WTC11 (cell line): ENCODE data around the gene HBM. TPM values are rescaled to one million over a fixed set of nuclear protein-coding genes. Genes with fewer than 3 reads are reported as not detected.

Experiments used
- ATAC-seq: fragments of 200-7000 bp; cut with Tn5 transposase; 2 replicates; pipeline ENCODE4 v1.10.0; 2021; ENCODE audit warnings: mild to moderate bottlenecking, moderate library complexity
- CTCF ChIA-PET: fragments of 300-600 bp; sonication (Branson Sonifier 250); formaldehyde crosslinking; loops from one replicate; lab custom pipeline; 2021; ENCODE audit warnings: antibody characterized with exemption; lab: Charles Lee
- POLR2A ChIA-PET: fragments of 350-600 bp; sonication (Branson Sonifier 250); formaldehyde crosslinking; loops from one replicate; lab custom pipeline; 2021; ENCODE audit warnings: antibody characterized with exemption; lab: Charles Lee
- DNase-seq: peaks from one replicate; pipeline ENCODE4 v3.0.0; 2021; ENCODE audit warnings: low spot score
- H3K27ac Mint-ChIP-seq: 2 replicates; pipeline ENCODE4 v1.8.0; 2021; ENCODE audit warnings: mixed read lengths
- H3K27me3 Mint-ChIP-seq: 2 replicates; pipeline ENCODE4 v1.8.0; 2021; ENCODE audit warnings: low read depth, mild to moderate bottlenecking, moderate library complexity, mixed read lengths
- H3K36me3 Mint-ChIP-seq: 2 replicates; pipeline ENCODE4 v1.8.0; 2021; ENCODE audit warnings: mixed read lengths
- H3K4me1 Mint-ChIP-seq: 2 replicates; pipeline ENCODE4 v1.8.0; 2022; ENCODE audit warnings: mixed read lengths
- H3K4me3 Mint-ChIP-seq: 2 replicates; pipeline ENCODE4 v1.8.0; 2021; ENCODE audit warnings: mild to moderate bottlenecking, moderate library complexity, mixed read lengths
- H3K9me3 Mint-ChIP-seq: 2 replicates; pipeline ENCODE4 v1.8.0; 2021; ENCODE audit warnings: mixed read lengths
- ARID4B ChIP-seq: sonication (generic); formaldehyde crosslinking; IDR thresholded peaks from 2 replicates; pipeline ENCODE4 v1.8.0; 2023; ENCODE audit warnings: missing genetic modification reagents, mild to moderate bottlenecking, borderline replicate concordance
- CTCF ChIP-seq: fragments of 200-600 bp; IDR thresholded peaks from 2 replicates; pipeline ENCODE4 v1.8.0; 2022; ENCODE audit warnings: antibody characterized with exemption
- ERG ChIP-seq: fragments of 250-450 bp; sonication (Bioruptor Pico); IDR thresholded peaks from 2 replicates; pipeline ENCODE4 v1.8.0; 2021; ENCODE audit warnings: mild to moderate bottlenecking
- ESRRA ChIP-seq: sonication (generic); formaldehyde crosslinking; IDR thresholded peaks from 2 replicates; pipeline ENCODE4 v1.8.1; 2022; ENCODE audit warnings: mild to moderate bottlenecking, missing genetic modification reagents, borderline replicate concordance
- FOXP4 ChIP-seq: sonication (generic); formaldehyde crosslinking; IDR thresholded peaks from 2 replicates; pipeline ENCODE4 v1.8.0; 2022; ENCODE audit warnings: mild to moderate bottlenecking, missing genetic modification reagents
- IRF2 ChIP-seq: sonication (generic); formaldehyde crosslinking; IDR thresholded peaks from 2 replicates; pipeline ENCODE4 v1.8.0; 2022; ENCODE audit warnings: low read depth, missing genetic modification reagents, borderline replicate concordance
- NFYB ChIP-seq: sonication (generic); formaldehyde crosslinking; conservative IDR thresholded peaks from 2 replicates; pipeline ENCODE4 v1.8.0; 2022; ENCODE audit warnings: low read depth, missing genetic modification reagents
- PRRX2 ChIP-seq: fragments of 250-450 bp; sonication (Bioruptor Pico); IDR thresholded peaks from 2 replicates; pipeline ENCODE4 v1.8.0; 2021; ENCODE audit warnings: mild to moderate bottlenecking
- SP1 ChIP-seq: sonication (generic); formaldehyde crosslinking; conservative IDR thresholded peaks from 2 replicates; pipeline ENCODE4 v1.8.1; 2022; ENCODE audit warnings: missing genetic modification reagents
- TCF7 ChIP-seq: sonication (generic); formaldehyde crosslinking; IDR thresholded peaks from 2 replicates; pipeline ENCODE4 v1.8.0; 2022; ENCODE audit warnings: mild to moderate bottlenecking, low read depth, missing genetic modification reagents, moderate library complexity
- TEAD1 ChIP-seq: sonication (generic); formaldehyde crosslinking; IDR thresholded peaks from 2 replicates; pipeline ENCODE4 v1.8.0; 2022; ENCODE audit warnings: mild to moderate bottlenecking, missing genetic modification reagents
- ZNF317 ChIP-seq: sonication (generic); formaldehyde crosslinking; IDR thresholded peaks from 2 replicates; pipeline ENCODE4 v1.8.1; 2023; ENCODE audit warnings: low read depth, mild to moderate bottlenecking, moderate library complexity, missing genetic modification reagents, borderline replicate concordance
- ZNF532 ChIP-seq: fragments of 250-450 bp; sonication (Bioruptor Pico); IDR thresholded peaks from 2 replicates; pipeline ENCODE4 v1.9.0; 2021; ENCODE audit warnings: mild to moderate bottlenecking, borderline replicate concordance
- ZNF671 ChIP-seq: fragments of 250-450 bp; sonication (Bioruptor Pico); IDR thresholded peaks from 2 replicates; pipeline ENCODE4 v1.8.0; 2021; ENCODE audit warnings: mild to moderate bottlenecking
- ZSCAN18 ChIP-seq: fragments of 250-450 bp; sonication (Bioruptor Pico); IDR thresholded peaks from 2 replicates; pipeline ENCODE4 v2.1.2; 2022; ENCODE audit warnings: mild to moderate bottlenecking, moderate library complexity
- total RNA-seq: library from RNA; stranded (reverse); gene quantifications from 3 replicates; pipeline ENCODE4 v1.2.3, GENCODE V29; 2021

The HBM gene
- total RNA-seq, 1 experiment from 2014 or later, result not detected

- TF ChIP-seq ARID4B (CRISPR knock-in tag), result no peak
- TF ChIP-seq PRRX2 (CRISPR knock-in tag), result no peak
- TF ChIP-seq ZNF317, result no peak
- TF ChIP-seq ERG, result no peak
- TF ChIP-seq IRF2 (CRISPR knock-in tag), result no peak
- no peak for TF ChIP-seq SP1 (CRISPR knock-in tag)
- no peak for TF ChIP-seq TCF7 (CRISPR knock-in tag)
- TF ChIP-seq ESRRA (CRISPR knock-in tag), result no peak
Observed at GRCh38 chr16:167122-167690, 1.4 kb downstream of the HBM start (continued).

GRCh38 chr16:168424-168823, 2.6 kb downstream of the HBM start:
- no peak for TF ChIP-seq ZNF671
- H3K4me3 Mint-ChIP-seq, result no peak overlapping the region
- POLR2A ChIA-PET, result no interaction called here
- H3K9me3 Mint-ChIP-seq, result no peaks in the 10 kb centered on the region
- CTCF ChIA-PET, result interaction anchor here (1.0 to 2.2 kb wide), 7 partner anchors 10 to 103 kb away, joined by 3 to 11 read pairs (median 5); partner anchors contain the start of gene HBQ1
- H3K36me3 Mint-ChIP-seq, result no peaks in the 10 kb centered on the region
- DNase-seq (no peak), ATAC-seq (no peak)
- H3K27me3 Mint-ChIP-seq, result peaks cover 83% of the 10 kb centered on the region
- peaks cover 26% of the 10 kb centered on the region for H3K4me1 Mint-ChIP-seq
- no peak overlapping the region for H3K27ac Mint-ChIP-seq

- H3K4me1 Mint-ChIP-seq, result peaks cover 28% of the 10 kb centered on the region
- DNase-seq (no peak), ATAC-seq (no peak)
- peaks cover 84% of the 10 kb centered on the region for H3K27me3 Mint-ChIP-seq
- ChIA-PET CTCF (interaction anchor here (1.0 to 2.2 kb wide), 7 partner anchors 9 to 104 kb away, joined by 3 to 11 read pairs (median 5); partner anchors contain the start of gene HBQ1), POLR2A (no interaction called here)
- no peak overlapping the region for H3K4me3 Mint-ChIP-seq
- H3K27ac Mint-ChIP-seq, result no peak overlapping the region
- no peaks in the 10 kb centered on the region for H3K9me3 Mint-ChIP-seq
- no peaks in the 10 kb centered on the region for H3K36me3 Mint-ChIP-seq
- TF ChIP-seq CTCF (no peak), ERG (no peak), ZSCAN18 (CRISPR knock-in tag) (no peak), NFYB (CRISPR knock-in tag) (no peak), TEAD1 (CRISPR knock-in tag) (no peak), ZNF532 (CRISPR knock-in tag) (no peak), FOXP4 (CRISPR knock-in tag) (no peak)
Observed at GRCh38 chr16:169014-169413, 3.2 kb downstream of the HBM start.
